Astrocyte of the spinal cord (primary cell): Measurements from ENCODE around the gene SFRP4.

Experiments used
- DNase-seq: peaks from one replicate; pipeline ENCODE4 v3.0.0; 2011; ENCODE audit warnings: low read depth, low spot score
- H3K4me3 ChIP-seq: 2 replicates; pipeline ENCODE4 v1.5.1; 2011; ENCODE audit warnings: low read depth, mild to moderate bottlenecking, low read length, moderate library complexity
- CTCF ChIP-seq: IDR thresholded peaks from 2 replicates; pipeline ENCODE4 v1.5.1; 2012; ENCODE audit warnings: low read depth, mild to moderate bottlenecking, low read length, inconsistent platforms
- in situ Hi-C: cut with HindIII; loops from 2 replicates; pipeline ENCODE4 v1.10.0; 2017; ENCODE audit warnings: low sequenced_read_pairs

The SFRP4 gene

GRCh38 chr7:37925620-37926019, 9.0 kb upstream of the SFRP4 start:
- in situ Hi-C loops, result no loop called here
- no peak for DNase-seq
- no peak for TF ChIP-seq CTCF
- H3K4me3 ChIP-seq, result no peak overlapping the region

GRCh38 chr7:37924491-37925041, 7.9 kb upstream of the SFRP4 start:
- no peak overlapping the region for H3K4me3 ChIP-seq
- no peak for TF ChIP-seq CTCF
- in situ Hi-C loops, result loop anchor here (25.0 kb wide), 1 partner anchor 288 kb away; no protein-coding TSS in a partner anchor

DNA sequence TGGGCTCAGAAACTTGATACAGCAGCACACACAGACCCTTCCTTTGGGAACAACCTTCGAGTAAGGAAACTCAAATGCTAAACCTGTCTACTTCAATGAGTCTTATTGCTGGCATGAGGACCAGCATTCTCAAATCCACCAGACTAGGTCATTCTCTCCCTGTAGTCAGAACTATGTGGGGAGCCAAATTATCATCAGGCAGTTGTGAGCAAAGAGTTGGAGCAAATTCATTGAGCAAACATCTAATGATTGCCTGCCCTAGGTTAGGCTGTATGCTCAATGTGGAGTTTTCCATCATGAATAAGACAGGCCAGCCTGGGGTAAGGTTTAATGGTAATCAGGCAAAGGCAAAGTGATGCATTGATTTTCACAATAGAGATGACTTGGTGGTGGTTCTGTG, 7.4 kb upstream of the SFRP4 start:
- in situ Hi-C loops, result loop anchor here (25.0 kb wide), 1 partner anchor 288 kb away; no protein-coding TSS in a partner anchor
- TF ChIP-seq CTCF, result no peak
- H3K4me3 ChIP-seq, result no peak overlapping the region
- no peak for DNase-seq

More at GRCh38 chr7:37924491-37925041, 7.9 kb upstream of the SFRP4 start:
- no peak for DNase-seq

- peak overlapping the region; percentile 61 for H3K4me3 ChIP-seq
- no peak for DNase-seq
- TF ChIP-seq CTCF, result no peak
- in situ Hi-C loops, result loop anchor here (25.0 kb wide), 1 partner anchor 290 kb away; no protein-coding TSS in a partner anchor
Measured at GRCh38 chr7:37921876-37922275, 5.3 kb upstream of the SFRP4 start.

DNA sequence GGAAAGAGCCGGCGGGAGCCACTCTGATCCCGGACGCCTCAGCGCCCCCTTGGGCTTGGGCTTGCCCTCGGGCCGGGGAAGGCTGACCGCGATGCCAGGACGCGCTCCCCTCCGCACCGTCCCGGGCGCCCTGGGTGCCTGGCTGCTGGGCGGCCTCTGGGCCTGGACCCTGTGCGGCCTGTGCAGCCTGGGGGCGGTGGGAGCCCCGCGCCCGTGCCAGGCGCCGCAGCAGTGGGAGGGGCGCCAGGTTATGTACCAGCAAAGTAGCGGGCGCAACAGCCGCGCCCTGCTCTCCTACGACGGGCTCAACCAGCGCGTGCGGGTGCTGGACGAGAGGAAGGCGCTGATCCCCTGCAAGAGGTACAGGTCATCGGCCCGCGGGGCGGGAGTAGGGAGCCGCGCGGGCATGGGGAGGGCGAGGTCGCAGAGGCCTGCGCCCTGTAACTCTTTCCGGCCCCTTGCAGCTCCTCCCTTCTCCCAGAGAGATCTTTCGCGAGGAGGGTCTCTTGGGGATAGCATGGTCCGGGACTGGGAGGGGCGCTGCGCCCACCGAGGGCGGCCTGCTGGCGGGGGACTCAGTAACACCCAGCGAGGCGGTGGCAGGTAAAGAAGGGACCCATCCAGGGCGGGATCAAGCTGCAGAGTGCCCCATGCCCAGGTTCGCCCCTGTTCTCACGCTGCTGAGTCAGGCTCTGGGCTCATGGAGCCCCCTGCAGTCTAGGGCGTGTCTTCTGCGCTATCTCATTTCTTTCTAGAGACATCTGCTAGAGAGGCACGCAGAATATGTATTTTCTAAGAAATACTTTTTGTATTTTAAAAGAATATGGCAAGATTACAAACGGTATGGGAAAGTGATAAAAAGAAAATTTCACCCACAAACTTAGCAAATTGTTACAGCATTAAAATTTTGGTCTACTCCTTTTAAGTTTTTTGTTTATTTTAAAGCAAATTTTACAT, 4.5 kb upstream of the SFRP4 start:
- peak overlapping the region; percentile 61 for H3K4me3 ChIP-seq
- in situ Hi-C loops, result loop anchor here (25.0 kb wide), 1 partner anchor 291 kb away; no protein-coding TSS in a partner anchor
- TF ChIP-seq CTCF, result peak; percentile 35
- peak; percentile 71 for DNase-seq

DNA sequence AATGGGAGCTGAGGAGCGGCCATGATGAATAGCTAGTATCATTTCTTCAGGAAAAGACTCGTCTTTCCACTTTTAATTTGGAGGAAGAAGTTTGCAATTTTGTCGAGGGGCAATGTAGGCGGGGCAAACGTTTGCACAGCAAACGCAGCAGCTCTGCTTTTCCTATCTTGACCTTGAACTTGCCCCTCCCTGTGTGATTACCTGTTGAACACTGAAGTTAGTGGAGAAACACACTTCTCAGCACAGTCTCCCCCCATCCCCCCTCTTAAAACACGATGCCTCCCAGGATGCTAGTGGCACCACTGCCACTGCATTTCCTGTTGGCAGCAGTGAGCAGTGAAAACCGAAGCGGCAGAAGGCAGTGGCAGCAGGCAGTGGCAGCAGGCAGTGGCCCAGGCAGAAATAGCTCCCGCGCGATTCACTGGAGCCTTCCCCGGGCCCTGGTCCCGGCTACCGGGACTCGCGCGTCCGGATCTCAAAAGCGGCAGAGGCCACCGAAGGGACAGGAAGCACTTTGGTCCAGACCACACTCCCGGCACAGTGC, 3.8 kb upstream of the SFRP4 start, which contains the start of gene EPDR1:
Gene EPDR1, plus strand, starts transcription at position 336 of the 544 bp plus-strand sequence. CDS start 300 bp downstream, outside the sequence.
- peak; percentile 14 for TF ChIP-seq CTCF
- in situ Hi-C loops, result loop anchor here (25.0 kb wide), 1 partner anchor 292 kb away; no protein-coding TSS in a partner anchor
- peak within 1 kb of the TSS; percentile 61 for H3K4me3 ChIP-seq
- no peak for DNase-seq
